HG02571 (cell line): Measurements from ENCODE around the gene TMEM259.

ENCODE experiments used
- ATAC-seq: cut with Tn5 transposase; IDR thresholded peaks from one replicate; pipeline ENCODE4 v1.9.1; 2021; ENCODE audit warnings: mild to moderate bottlenecking, moderate library complexity; ENCODE audit not compliant: unreplicated experiment

Gene TMEM259

GRCh38 chr19:964116-964520, 56.8 kb downstream of the TMEM259 start:
- ATAC-seq = no peak

DNA sequence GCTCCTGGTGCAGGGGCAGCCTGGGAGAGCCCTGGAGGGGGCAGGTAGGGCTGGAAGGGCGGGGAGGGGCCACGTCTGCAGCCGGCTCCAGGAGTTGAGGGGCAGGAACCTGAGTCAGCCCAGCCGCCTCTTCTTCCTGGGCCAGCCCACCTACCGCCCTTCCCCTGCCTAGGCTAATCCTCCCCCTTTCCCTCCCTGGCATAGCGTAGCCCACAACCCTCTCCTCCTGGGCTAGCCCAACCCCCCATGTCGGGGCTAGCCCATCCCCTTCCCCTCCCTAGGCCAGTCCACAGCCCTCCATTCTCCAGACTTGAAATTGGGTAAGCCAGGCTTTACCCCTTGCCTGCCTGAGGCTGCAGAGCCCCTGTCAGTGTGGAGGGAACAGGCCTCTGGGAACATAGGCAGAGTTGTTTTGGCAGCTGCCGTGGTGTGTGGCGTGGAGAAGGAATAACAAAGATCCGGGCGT, 57.4 kb downstream of the TMEM259 start:
- ATAC-seq = no peak

DNA sequence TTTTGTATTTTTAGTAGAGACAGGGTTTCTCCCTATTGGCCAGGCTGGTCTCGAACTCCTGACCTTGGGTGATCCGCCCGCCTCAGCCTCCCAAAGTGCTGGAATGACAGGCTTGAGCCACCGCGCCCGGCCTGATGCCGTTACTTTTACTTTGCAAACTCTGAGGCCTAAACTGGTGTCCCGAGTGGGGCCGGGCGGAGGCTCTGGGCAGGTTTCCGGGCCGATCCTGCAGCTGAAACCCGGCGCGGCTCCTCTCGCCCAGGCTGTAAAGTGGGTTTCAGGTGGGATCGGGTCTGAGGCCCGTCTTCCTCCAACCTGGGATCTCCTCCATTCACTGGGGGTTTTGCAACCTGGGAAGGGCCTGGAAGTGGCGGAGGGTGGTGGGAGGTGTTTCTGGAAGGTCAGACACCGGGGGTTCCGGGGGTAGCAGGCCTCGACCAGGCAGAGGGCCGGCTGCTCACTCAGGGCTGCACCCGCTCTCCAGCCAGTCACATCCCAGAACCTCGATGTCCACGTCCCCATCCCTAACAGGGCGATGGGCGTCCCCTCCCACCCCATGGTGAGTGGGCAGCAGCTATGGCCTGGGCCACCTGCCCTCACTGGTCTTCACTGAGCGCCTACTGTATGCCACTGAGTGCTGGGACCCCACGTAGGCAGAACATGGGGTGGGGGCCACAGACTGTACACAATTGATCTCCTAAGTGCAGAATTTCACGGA, 58.1 kb downstream of the TMEM259 start:
- no peak for ATAC-seq

DNA sequence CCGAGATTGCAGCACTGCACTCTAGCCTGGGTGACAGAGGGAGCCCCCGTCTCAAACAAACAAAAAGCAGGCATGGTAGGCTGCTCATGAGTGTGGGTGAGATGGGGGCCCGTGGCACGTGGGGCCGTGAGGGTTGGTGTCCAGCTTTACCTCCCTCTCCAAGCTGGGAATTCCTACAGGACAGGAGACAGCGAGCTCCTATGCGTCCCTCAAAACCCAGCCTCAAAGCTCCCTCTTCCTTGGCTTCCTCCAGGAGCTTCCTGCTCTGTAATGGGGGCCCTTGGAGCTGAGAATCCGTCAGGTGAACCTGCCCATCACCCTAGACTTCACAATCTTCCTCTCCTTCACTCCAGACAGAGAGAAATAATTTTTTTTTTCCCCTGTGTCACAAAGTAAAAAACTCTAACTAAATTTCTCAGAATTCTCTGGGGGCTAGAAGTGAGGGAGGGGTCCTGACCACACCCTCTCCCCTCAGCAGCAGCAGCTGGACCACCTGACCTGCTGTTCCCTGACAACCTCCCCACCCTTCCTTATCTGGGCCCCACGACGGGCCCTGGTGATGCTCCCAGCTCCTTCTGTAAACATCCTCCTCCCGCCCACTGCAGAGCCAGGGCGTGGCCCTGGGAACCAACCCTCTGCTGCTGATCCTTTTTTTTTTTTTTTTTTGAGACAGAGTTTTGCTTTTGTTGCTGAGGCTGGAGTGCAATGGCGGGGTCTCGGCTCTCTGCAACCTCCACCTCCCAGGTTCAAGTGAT, 58.9 kb downstream of the TMEM259 start:
- no peak for ATAC-seq

DNA sequence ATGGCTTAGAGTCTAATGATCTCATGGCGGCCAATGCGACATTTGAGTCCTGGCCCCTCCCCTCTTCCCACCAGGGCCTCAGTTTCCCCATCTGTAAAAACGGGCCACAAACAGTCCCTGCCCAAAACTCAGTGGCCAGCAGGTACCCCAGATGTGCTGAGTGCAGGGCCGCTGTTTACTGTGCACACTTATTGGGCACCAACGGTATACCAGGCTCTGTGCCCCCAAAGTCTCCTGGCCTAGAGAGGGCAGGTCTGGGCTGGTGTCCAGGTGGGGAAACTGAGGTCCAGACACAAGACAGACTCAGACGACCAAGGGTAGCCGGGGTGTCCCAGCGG, 60.4 kb downstream of the TMEM259 start:
- no peak for ATAC-seq

DNA sequence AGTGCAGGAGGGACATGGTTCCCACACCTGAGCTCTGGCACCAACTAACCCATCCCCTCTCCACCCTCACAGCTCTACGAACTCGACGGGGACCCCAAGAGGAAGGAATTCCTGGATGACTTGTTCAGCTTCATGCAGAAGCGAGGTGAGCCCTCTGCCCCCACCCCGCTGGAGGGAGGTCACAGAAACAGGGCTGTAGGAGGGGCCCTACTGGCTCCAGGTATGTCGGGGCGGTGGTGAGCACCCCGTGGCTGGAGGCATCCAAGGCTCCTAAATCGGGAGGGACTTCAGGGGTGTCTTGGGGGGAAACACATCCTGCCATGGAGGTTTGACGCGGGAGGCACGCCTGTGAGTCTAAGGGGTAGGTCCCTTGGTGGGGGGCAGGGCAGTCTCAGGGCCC, 60.9 kb downstream of the TMEM259 start:
- ATAC-seq = no peak
